Measurements from ENCODE around the gene VWC2. TPM values are rescaled to one million over a fixed set of nuclear protein-coding genes. Genes with fewer than 3 reads are reported as not detected.

The VWC2 gene
- total and polyA plus RNA-seq, 9 donors, result 1.7 to 16.7 (median 6.1) TPM

GRCh38 chr7:49773936-49774458 is 559 bp downstream of the VWC2 start:
- H3K27ac ChIP-seq, result peak overlapping the region; percentile 55 to 88
- peaks cover 4% of the 10 kb centered on the region for H3K4me1 ChIP-seq (ENCODE audit: insufficient read depth)
- WGBS, 3 donors, result 0 to 1% (median 0%) methylated on average over 55 to 56 of the region's 56 CpGs
- TF ChIP-seq CTCF (IDR thresholded peaks at IDR 0.05) (no peak), EP300 (IDR thresholded peaks at IDR 0.05) (no peak), POLR2A (IDR thresholded peaks at IDR 0.05) (no peak)
- H3K27me3 ChIP-seq, result no peaks in the 10 kb centered on the region
- no peaks in the 10 kb centered on the region for H3K9me3 ChIP-seq
- DNase-seq, result peak in 4 of 5 donors; percentile 50 to 70 (median 60)
- no peaks in the 10 kb centered on the region for H3K36me3 ChIP-seq
- H3K4me3 ChIP-seq, result peak overlapping the region; percentile 57
- intact Hi-C loops (cut with DNase I), result loop anchor here in 2 of 4 donors (10.0 kb wide), 3 partner anchors 71 to 289 kb away; no protein-coding TSS in a partner anchor

GRCh38 chr7:49774459-49775064 is 1.1 kb downstream of the VWC2 start:
- WGBS, 3 donors, result 0 to 1% (median 1%) methylated on average over 32 to 36 of the region's 36 CpGs
- Histone ChIP-seq H3K9me3 (no peaks in the 10 kb centered on the region), H3K27ac (peak overlapping the region in 1 of 2 donors; percentile 88), H3K36me3 (no peaks in the 10 kb centered on the region), H3K4me3 (peak overlapping the region; percentile 57), H3K27me3 (no peaks in the 10 kb centered on the region), H3K4me1 (ENCODE audit: insufficient read depth) (peaks cover 4% of the 10 kb centered on the region)
- intact Hi-C loops (cut with DNase I), result loop anchor here in 2 of 4 donors (10.0 kb wide), 3 partner anchors 70 to 290 kb away; no protein-coding TSS in a partner anchor
- DNase-seq, result peak in 3 of 5 donors; percentile 38 to 71 (median 62)
- TF ChIP-seq EP300 (IDR thresholded peaks at IDR 0.05) (no peak), CTCF (IDR thresholded peaks at IDR 0.05) (no peak), POLR2A (IDR thresholded peaks at IDR 0.05) (no peak)

GRCh38 chr7:49775065-49775948 is 1.9 kb downstream of the VWC2 start:
- intact Hi-C loops (cut with DNase I), result loop anchor here in 2 of 4 donors (10.0 kb wide), 3 partner anchors 69 to 291 kb away; no protein-coding TSS in a partner anchor
- TF ChIP-seq EP300 (IDR thresholded peaks at IDR 0.05), result no peak
- H3K4me1 ChIP-seq (ENCODE audit: insufficient read depth), result peaks cover 4% of the 10 kb centered on the region
- H3K4me3 ChIP-seq, result peak overlapping the region; percentile 57
- H3K36me3 ChIP-seq, result no peaks in the 10 kb centered on the region
- no peaks in the 10 kb centered on the region for H3K27me3 ChIP-seq
- peak; percentile 24 to 68 (median 46) for DNase-seq
- WGBS, 3 donors, result 1% methylated on average over 42 to 106 of the region's 106 CpGs
- H3K27ac ChIP-seq, result peak overlapping the region in 1 of 2 donors; percentile 88
- no peaks in the 10 kb centered on the region for H3K9me3 ChIP-seq

- no peak for DNase-seq
- TF ChIP-seq POLR2A (IDR thresholded peaks at IDR 0.05) (no peak), CTCF (IDR thresholded peaks at IDR 0.05) (no peak), EP300 (IDR thresholded peaks at IDR 0.05) (no peak)
- WGBS, 3 donors, result 13 to 17% (median 13%) methylated on average over 17 to 25 of the region's 25 CpGs
- H3K36me3 ChIP-seq, result no peaks in the 10 kb centered on the region
- H3K4me3 ChIP-seq, result peak overlapping the region; percentile 57
- intact Hi-C loops (cut with DNase I), result loop anchor here in 2 of 4 donors (10.0 kb wide), 3 partner anchors 69 to 291 kb away; no protein-coding TSS in a partner anchor
- peaks cover 4% of the 10 kb centered on the region for H3K4me1 ChIP-seq (ENCODE audit: insufficient read depth)
- no peaks in the 10 kb centered on the region for H3K9me3 ChIP-seq
- no peaks in the 10 kb centered on the region for H3K27me3 ChIP-seq
- peak overlapping the region in 1 of 2 donors; percentile 88 for H3K27ac ChIP-seq
Measured at GRCh38 chr7:49775949-49776443, 2.6 kb downstream of the VWC2 start.

All from ovary (tissue), 9 donors.